Retinal pigment epithelial cell (primary cell): ENCODE data around the gene HSF2BP.
"Not testable (repeated sequence)": the region's sequence is repeated elsewhere in the genome, so short reads cannot be mapped to it uniquely, and the experiment has no call there.

Experiments
- DNase-seq: peaks from one replicate; pipeline ENCODE4 v3.0.0-alpha.2; 2010; ENCODE audit warnings: low read depth
- H3K4me3 ChIP-seq: 2 replicates; pipeline ENCODE4 v1.5.1; 2011; ENCODE audit warnings: mild to moderate bottlenecking, low read length, control low read depth, moderate library complexity

HSF2BP gene

GRCh38 chr21:43516860-43517627, 142.2 kb downstream of the HSF2BP start:
- not testable (repeated sequence) for DNase-seq, H3K4me3 ChIP-seq

DNA sequence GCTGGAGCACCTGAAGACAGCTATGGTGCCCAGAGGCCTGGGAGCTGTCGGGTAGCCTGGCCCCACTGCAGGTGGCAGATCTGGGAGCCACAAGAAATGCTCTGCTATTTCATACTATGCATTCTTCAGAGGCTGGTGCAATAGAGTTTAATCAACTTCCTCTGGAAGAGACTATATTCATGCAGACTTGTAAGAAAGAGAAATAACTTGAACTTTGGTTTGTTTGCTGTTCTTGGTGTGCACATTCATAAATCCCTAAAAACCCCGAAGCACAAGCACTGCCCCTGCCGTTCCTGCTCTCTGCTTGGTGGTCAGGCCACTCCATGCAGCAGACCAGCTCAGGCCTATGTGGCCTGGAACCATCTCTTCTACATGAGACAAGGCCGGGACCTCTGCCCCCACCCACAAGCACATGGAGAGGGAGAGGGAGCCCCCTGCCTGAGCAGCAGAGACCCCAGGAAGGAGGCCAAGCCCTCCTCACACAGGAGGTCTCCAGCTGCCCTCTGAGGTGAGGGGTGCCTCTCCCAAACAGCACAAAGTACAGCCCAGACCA, 142.9 kb downstream of the HSF2BP start:
- DNase-seq: not testable (repeated sequence)

GRCh38 chr21:43514834-43515233, 144.5 kb downstream of the HSF2BP start:
- not testable (repeated sequence) for H3K4me3 ChIP-seq, DNase-seq

More for the DNA sequence above, 142.9 kb downstream of the HSF2BP start:
- H3K4me3 ChIP-seq: not testable (repeated sequence)

- not testable (repeated sequence) for DNase-seq, H3K4me3 ChIP-seq
Observed at GRCh38 chr21:43513023-43513422, 146.3 kb downstream of the HSF2BP start.

GRCh38 chr21:43511209-43511608, 148.1 kb downstream of the HSF2BP start:
- DNase-seq, H3K4me3 ChIP-seq: not testable (repeated sequence)

DNA sequence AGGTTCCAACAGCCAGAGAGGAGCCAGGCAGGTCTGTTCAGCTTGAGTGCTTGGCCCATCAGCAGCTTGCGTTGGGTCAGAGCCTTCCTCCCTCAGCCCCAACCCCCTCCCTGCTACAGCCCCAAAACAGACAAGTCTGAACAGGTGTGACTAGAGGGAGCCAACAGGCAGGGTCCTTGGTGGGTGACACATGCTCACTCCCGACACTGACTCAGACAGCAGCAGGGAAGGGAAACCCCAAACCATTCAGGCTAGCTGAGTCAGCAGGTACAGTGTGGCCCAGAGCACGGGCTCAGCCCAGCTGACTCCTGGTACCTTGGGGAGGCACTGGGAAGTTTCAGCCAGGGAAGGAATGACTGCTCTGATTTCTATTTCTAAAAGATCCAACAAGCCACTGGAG, 148.6 kb downstream of the HSF2BP start:
- not testable (repeated sequence) for DNase-seq, H3K4me3 ChIP-seq

DNA sequence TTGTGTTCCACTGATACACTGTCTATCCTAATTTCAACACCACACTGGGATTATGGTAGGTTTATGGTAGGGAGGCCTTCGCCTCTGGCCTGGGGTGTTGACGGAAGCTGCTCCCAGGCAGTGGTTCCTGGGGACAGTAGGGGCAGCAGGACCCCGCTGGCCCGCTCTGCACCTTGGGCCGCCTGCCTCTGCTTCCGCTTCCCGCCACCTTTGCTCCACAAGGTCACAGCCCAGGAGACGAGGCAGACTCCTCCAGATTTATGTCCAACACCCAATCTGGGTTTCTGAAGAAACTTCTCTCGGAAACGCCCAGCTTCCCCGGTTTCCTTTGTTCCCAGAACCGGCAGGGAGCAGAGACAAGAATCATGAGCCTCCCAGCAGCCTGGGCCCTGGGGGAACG, 155.4 kb downstream of the HSF2BP start:
- H3K4me3 ChIP-seq, DNase-seq: not testable (repeated sequence)

GRCh38 chr21:43503075-43503750, 156.1 kb downstream of the HSF2BP start:
- DNase-seq, H3K4me3 ChIP-seq: not testable (repeated sequence)

GRCh38 chr21:43502407-43503071, 156.7 kb downstream of the HSF2BP start:
- not testable (repeated sequence) for DNase-seq

DNA sequence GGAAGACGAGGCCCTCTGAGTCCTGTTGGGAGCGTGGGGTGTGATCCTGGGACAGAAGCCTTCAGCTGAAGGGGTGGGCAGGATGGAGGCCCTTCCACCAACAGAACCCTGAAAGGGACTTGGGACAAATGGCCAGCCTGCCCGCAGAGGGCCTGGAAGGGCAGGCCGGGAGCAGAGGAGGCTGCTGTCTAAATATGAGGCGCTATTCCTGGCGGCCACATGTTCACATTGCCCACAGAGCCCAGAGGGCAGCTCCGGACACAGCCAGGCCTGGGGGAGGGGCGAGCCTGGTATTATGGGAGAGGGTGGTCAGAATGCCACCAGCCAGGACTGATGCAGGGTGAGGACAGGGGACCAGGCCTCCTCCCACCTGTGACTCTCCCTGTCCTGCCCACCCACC, 160.4 kb downstream of the HSF2BP start:
- not testable (repeated sequence) for DNase-seq, H3K4me3 ChIP-seq

More at GRCh38 chr21:43502407-43503071, 156.7 kb downstream of the HSF2BP start:
- H3K4me3 ChIP-seq: not testable (repeated sequence)

- DNase-seq: not testable (repeated sequence)
Observed at GRCh38 chr21:43498065-43498464, 161.2 kb downstream of the HSF2BP start.

GRCh38 chr21:43494279-43495012, 164.8 kb downstream of the HSF2BP start:
- DNase-seq, H3K4me3 ChIP-seq: not testable (repeated sequence)

More at GRCh38 chr21:43498065-43498464, 161.2 kb downstream of the HSF2BP start:
- H3K4me3 ChIP-seq: not testable (repeated sequence)

DNA sequence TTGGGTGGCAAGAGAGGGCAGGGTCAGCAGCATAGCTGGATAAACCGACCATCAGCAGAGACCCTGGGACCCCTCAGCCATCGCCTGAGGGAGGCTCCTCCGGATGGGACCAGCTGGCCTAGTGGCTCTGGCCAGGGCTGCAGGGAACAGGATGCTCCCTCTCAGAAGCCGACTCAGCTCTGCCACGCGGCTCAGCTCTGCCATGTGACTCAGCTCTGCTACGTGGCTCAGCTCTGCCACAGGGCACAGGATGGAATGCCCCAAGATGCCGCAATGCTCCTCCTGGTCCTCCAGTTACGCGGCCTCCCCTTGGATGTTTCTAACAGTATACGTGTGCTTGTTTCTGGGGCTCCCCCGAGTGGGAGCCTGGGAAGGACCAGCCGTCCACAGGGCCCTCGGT, 165.8 kb downstream of the HSF2BP start:
- not testable (repeated sequence) for DNase-seq, H3K4me3 ChIP-seq

- DNase-seq, H3K4me3 ChIP-seq: not testable (repeated sequence)
Observed at GRCh38 chr21:43488235-43488634, 171.1 kb downstream of the HSF2BP start.

- H3K4me3 ChIP-seq, DNase-seq: not testable (repeated sequence)
Observed at GRCh38 chr21:43486051-43486450, 173.2 kb downstream of the HSF2BP start.

DNA sequence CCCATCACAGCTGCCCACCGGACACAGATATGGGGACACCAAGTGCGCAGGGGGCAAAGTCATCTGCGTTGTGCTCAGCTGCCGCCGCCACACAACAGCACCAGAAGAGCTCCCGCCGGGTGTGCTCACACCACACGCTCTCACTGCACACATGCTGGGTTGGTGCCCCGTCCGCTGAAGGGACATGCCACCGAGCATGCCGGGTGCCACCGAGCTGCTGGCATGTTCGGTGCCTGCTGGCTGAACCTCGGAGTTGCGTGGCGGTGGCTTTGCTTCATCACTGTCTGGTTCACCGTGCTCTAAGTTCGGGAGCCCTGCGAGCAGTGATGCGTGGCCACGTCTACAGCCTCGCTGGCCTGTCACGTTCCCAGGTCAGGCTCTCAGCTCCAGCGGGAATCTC, 174.3 kb downstream of the HSF2BP start:
- H3K4me3 ChIP-seq, DNase-seq: not testable (repeated sequence)

GRCh38 chr21:43479197-43479596, 180.1 kb downstream of the HSF2BP start:
- not testable (repeated sequence) for DNase-seq, H3K4me3 ChIP-seq
